K562 treated with DMSO at 1 percent for 4 hours (cell line): Measurements from ENCODE around the gene OR5AL1. TPM values are rescaled to one million over a fixed set of nuclear protein-coding genes. Genes with fewer than 3 reads are reported as not detected.

Source experiments
- total RNA-seq: library from RNA; unstranded; fragments of 300-600 nt; gene quantifications from 2 replicates; pipeline ENCODE4 v1.2.3, GENCODE V29; 2022; ENCODE audit not compliant: insufficient read depth

Gene OR5AL1
- not detected in 2 replicates for total RNA-seq

GRCh38 chr11:56412396-56412795 lies at the start of gene OR5AL1:
TSS of gene OR5AL1 (plus strand) at chr11:56412696.

DNA sequence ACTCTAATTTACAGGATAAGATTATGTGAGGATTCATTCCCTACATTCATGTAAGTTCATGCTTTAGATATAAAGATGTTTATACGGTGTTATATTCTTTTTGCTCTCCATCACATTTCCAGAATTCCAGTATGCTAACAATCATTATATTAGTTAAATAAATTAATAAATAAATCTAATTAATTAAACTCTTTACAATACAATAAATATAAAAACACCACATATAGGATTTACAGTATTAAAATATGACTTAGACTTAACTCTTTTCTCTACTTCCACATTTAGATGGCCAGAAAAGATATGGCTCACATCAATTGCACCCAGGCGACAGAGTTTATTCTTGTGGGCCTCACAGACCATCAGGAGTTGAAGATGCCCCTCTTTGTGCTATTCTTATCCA lies 37.2 kb upstream of the OR5AL1 start, which contains the start of gene OR8U1:
Gene OR8U1 (plus strand): TSS at position 301 of the 400 bp plus-strand sequence. CDS start 0 bp downstream, at position 301.

Other genes starting within 250 kb of the OR5AL1 start
- gene OR5J2, start 236.1 kb upstream of the OR5AL1 start, total RNA-seq = not detected in 2 replicates
- not detected in 2 replicates for gene OR5T2, start 178.4 kb upstream of the OR5AL1 start, total RNA-seq
- gene OR5T3, start 160.4 kb upstream of the OR5AL1 start, total RNA-seq = not detected in 2 replicates
- gene OR5T1, start 138.5 kb upstream of the OR5AL1 start, total RNA-seq = not detected in 2 replicates
- not detected in 2 replicates for gene OR8H1, start 120.4 kb upstream of the OR5AL1 start, total RNA-seq
- not detected in 2 replicates for gene OR8K3, start 97.6 kb upstream of the OR5AL1 start, total RNA-seq
- not detected in 2 replicates for gene OR8K1, start 66.7 kb upstream of the OR5AL1 start, total RNA-seq
- not detected in 2 replicates for gene OR8J1, start 58.4 kb upstream of the OR5AL1 start, total RNA-seq
- not detected in 2 replicates for gene OR8U1, start 37.1 kb upstream of the OR5AL1 start, total RNA-seq
- gene OR5M3, start 60.7 kb downstream of the OR5AL1 start, total RNA-seq = not detected in 2 replicates
- gene OR5M8, start 78.7 kb downstream of the OR5AL1 start, total RNA-seq = not detected in 2 replicates
- gene OR5M11, start 130.6 kb downstream of the OR5AL1 start, total RNA-seq = not detected in 2 replicates
- gene OR5M10, start 165.0 kb downstream of the OR5AL1 start, total RNA-seq = not detected in 2 replicates
- gene OR5M1, start 202.2 kb downstream of the OR5AL1 start, total RNA-seq = not detected in 2 replicates
- gene OR5AP2, start 229.7 kb downstream of the OR5AL1 start, total RNA-seq = not detected in 2 replicates